DLD1 (cell line): Measurements from ENCODE around the gene CA9.

ENCODE experiments used
- in situ Hi-C: cut with HindIII; loops from 2 replicates; pipeline ENCODE4 v1.10.0; 2017; ENCODE audit warnings: low sequenced_read_pairs

Gene CA9

DNA sequence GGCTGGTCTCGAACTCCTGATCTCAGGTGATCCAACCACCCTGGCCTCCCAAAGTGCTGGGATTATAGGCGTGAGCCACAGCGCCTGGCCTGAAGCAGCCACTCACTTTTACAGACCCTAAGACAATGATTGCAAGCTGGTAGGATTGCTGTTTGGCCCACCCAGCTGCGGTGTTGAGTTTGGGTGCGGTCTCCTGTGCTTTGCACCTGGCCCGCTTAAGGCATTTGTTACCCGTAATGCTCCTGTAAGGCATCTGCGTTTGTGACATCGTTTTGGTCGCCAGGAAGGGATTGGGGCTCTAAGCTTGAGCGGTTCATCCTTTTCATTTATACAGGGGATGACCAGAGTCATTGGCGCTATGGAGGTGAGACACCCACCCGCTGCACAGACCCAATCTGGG, 1.5 kb downstream of the CA9 start:
- in situ Hi-C loops = no loop called here

DNA sequence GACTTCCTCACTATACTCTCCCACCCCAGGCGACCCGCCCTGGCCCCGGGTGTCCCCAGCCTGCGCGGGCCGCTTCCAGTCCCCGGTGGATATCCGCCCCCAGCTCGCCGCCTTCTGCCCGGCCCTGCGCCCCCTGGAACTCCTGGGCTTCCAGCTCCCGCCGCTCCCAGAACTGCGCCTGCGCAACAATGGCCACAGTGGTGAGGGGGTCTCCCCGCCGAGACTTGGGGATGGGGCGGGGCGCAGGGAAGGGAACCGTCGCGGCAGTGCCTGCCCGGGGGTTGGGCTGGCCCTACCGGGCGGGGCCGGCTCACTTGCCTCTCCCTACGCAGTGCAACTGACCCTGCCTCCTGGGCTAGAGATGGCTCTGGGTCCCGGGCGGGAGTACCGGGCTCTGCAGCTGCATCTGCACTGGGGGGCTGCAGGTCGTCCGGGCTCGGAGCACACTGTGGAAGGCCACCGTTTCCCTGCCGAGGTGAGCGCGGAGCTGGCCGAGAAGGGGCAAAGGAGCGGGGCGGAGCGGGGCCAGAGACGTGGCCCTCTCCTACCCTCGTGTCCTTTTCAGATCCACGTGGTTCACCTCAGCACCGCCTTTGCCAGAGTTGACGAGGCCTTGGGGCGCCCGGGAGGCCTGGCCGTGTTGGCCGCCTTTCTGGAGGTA, 2.1 kb downstream of the CA9 start:
- in situ Hi-C loops = no loop called here

DNA sequence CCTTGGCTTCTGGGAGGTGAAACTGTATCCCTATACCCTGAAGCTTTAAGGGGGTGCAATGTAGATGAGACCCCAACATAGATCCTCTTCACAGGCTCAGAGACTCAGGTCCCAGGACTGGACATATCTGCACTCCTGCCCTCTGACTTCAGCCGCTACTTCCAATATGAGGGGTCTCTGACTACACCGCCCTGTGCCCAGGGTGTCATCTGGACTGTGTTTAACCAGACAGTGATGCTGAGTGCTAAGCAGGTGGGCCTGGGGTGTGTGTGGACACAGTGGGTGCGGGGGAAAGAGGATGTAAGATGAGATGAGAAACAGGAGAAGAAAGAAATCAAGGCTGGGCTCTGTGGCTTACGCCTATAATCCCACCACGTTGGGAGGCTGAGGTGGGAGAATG, 5.4 kb downstream of the CA9 start:
- in situ Hi-C loops = no loop called here

DNA sequence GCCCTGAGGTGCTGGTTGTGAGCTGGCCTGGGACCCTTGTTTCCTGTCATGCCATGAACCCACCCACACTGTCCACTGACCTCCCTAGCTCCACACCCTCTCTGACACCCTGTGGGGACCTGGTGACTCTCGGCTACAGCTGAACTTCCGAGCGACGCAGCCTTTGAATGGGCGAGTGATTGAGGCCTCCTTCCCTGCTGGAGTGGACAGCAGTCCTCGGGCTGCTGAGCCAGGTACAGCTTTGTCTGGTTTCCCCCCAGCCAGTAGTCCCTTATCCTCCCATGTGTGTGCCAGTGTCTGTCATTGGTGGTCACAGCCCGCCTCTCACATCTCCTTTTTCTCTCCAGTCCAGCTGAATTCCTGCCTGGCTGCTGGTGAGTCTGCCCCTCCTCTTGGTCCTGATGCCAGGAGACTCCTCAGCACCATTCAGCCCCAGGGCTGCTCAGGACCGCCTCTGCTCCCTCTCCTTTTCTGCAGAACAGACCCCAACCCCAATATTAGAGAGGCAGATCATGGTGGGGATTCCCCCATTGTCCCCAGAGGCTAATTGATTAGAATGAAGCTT, 6.1 kb downstream of the CA9 start:
- in situ Hi-C loops = no loop called here

DNA sequence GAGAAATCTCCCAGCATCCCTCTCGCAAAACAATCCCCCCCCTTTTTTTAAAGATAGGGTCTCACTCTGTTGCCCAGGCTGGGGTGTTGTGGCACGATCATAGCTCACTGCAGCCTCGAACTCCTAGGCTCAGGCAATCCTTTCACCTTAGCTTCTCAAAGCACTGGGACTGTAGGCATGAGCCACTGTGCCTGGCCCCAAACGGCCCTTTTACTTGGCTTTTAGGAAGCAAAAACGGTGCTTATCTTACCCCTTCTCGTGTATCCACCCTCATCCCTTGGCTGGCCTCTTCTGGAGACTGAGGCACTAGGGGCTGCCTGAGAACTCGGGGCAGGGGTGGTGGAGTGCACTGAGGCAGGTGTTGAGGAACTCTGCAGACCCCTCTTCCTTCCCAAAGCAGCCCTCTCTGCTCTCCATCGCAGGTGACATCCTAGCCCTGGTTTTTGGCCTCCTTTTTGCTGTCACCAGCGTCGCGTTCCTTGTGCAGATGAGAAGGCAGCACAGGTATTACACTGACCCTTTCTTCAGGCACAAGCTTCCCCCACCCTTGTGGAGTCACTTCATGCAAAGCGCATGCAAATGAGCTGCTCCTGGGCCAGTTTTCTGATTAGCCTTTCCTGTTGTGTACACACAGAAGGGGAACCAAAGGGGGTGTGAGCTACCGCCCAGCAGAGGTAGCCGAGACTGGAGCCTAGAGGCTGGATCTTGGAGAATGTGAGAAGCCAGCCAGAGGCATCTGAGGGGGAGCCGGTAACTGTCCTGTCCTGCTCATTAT, 6.8 kb downstream of the CA9 start:
- in situ Hi-C loops = no loop called here

DNA sequence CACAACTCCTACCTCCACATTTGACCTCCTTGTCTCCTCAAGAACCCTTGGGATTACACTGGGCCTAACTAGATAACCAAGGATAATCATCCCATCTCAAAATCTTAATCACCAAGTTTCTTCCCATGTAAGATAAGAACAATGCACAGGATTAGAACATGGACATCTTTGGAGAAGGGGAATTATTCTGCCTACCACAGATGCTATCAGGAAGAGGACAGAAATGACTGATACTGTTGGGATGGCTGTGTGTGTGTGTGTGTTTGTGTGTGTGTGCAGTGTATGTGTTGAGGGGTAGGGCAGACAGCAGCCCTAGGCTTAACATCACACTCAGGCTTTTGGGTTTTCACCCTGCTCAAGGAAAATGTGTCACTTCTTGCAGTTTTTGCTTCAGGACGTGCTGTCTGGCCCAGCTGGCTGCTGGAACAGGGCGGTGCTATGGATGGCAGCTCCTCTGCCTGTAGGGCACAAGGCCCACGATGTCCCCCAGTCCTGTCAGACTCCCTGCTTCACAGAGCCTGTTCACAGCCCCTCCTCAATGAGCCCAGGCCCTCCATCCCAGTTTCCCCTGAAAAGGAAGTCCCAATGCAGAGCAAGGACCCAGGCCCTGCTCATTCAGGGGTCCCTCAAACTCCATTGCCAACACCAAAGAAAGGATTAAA, 7.7 kb downstream of the CA9 start:
- in situ Hi-C loops = no loop called here

DNA sequence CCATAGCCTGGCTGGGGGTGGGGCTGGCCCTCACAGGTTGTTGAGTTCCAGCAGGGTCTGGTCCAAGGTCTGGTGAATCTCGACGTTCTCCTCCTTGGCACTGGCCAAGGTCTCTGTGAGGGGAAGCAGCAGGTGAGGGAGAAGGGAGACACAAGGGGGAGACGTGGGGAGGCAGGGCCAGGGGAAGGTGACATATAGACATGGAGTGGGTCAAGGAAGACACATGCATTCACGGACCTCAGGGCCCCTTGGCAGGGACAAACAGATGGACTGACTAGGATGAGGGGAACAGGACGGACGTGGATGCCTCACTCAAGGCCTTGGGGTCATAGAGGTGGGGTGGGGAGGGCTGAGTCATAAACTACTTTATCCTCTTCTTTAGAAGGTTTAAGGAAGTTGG, 8.3 kb downstream of the CA9 start:
- in situ Hi-C loops = no loop called here

DNA sequence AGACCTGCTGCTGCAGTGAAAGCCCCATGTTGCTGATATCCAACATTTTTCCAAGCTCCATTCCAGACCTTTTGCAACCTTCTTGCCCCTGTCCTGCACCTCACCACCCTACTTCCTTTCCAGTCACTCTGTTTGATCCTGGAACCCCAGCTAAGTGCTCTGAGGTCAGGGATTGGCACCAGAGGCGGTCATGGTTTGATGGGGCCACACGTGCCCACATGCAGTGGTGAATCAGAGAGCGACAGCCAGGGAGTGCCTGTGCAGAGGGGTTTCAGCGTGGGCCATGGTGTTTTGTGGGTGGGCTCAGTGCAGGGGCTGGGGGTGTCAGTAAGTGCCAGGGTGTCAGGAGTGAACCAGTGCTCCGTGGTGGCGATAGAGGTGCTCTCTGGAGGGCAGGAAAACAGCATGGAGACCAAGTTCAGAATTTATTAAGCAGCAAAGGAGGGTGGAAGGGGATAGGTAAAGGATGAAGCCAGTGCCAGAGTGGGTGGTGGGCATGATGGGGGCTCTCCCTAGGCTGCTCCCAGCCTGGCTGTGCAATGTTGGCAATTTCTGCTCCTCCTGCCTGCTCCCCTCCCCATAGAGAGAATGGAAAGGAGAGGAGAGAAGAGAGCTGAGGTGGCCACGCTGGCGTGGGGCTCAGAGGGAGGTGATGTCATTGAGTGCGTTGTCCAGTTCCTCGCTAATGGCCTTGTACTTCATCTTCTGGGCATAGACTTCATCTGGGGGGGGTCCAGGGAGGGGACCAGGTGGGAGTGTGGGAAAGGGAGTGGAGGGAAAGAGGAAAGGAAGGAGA, 9.0 kb downstream of the CA9 start:
- in situ Hi-C loops = no loop called here

DNA sequence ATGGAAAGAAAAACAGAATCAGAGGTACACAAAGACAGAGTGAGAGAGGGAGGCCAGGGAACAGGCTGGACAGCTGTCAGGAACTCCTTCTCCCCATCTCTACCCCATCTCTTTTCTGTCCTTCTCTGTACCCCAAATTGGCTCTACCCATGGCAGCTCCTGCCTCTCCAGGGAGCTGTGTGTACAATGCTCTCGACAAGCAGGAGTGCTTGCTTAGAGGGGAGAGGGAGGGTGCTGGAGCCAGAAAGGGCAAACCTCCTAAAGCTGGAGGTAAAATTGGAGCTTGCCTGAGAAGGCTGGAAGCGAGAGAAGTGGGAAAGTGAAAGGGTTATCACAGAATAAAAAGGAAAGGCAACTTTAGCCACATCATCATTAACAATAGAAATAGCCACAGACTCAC, 9.6 kb downstream of the CA9 start:
- in situ Hi-C loops = no loop called here

DNA sequence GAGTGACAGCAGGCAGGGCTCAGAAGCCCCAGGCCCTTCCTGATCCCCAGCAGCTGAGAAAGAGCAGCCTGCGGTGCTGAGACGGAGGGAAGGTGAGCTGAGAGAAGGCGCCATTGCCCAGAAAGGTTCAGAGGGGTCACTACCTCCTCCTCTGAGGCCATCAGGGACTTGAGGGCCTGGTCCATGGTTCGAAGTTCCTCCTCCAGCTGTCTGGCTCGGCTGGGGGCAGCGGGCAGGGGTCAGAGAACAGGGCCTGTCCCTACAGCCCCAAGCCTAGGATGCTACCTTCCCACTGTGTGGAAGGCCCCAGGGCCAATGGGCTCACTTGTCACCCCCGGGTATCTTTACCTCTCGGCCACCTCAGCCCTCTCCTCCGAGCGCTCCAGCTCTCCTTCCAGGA, 11.2 kb downstream of the CA9 start:
- in situ Hi-C loops = no loop called here

DNA sequence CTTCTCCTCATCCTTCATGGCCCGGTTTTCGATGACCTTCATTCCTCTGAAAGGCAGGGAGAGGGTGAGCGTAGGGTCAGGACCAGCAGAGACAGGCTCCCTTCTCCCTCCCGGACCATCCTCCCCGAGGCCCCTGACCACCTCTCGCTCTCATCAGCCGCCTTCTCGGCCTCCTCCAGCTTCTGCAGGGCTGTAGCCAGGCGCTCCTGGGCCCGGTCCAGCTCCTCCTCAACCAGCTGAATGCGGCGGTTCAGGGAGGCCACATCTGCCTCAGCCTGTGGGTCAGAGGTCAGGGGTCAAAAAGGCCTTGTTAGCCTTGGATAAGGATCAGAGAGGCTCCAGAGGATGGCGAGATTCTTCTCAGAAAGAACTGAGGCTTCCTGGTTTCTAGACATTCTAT, 11.8 kb downstream of the CA9 start:
- in situ Hi-C loops = no loop called here

DNA sequence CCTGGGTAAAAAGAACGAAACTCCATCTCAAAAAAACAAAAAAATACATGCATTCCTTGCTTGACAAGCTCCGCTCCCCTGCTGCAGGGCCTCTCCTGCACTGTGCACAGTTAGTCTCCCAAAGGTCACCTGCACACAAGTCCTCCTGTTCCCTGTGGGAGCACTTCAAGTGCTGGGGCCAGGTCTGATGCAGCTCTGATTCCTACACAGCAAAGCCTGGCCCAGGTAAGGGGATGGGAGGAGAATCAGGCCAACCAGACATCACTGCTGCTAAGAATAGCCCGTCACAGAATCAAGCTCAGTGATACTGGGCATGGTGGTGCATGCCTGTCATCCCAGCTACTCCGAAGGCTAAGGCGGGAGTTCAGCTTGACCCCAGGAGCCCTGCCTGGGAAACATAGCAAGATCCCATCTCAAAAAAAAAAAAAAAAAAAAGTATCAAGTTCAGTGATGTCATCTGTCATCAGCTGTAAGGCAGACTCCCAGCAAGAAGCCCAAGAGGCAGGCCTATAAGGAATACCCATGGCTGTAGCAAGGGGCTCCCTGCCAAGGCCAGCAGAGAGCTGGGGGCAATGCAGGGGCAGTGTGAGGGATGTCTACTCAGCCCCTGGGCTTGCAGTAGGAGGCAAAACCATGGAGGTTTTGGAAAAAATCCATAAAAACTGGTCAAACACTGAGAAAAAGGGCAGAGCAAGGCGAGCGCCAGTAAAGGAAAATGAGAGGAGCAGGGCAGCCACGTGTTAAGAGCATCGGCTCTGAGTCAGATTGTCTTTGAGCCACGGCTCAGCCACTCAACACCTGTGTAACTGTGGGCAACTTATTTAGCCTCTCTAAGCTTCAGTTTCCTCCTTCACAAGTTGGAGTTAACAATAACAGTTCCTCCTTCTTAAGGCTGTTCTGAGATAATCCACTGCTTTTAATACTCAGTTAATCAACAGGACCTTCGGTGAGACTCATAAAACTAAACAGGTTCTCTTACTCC, 12.8 kb downstream of the CA9 start:
- in situ Hi-C loops = no loop called here

DNA sequence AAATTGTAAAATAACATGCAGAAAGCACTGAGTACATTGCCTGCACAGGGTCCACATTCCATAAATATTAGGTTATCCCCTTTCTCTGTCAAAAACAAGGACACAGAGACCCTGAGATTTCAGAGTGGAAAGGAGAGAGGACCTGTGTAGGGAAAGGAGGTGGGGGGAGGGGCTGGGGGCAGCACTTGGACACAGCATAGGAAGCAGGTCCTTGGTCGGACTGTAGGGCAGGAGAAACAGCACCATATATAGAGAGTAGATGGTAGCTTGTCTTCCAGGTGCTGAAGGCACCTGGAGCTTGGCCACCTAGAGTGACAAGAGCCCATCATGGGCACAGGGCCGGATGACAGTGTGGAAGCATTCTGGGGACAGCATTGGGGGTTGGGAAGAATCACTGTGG, 13.6 kb downstream of the CA9 start:
- in situ Hi-C loops = no loop called here

DNA sequence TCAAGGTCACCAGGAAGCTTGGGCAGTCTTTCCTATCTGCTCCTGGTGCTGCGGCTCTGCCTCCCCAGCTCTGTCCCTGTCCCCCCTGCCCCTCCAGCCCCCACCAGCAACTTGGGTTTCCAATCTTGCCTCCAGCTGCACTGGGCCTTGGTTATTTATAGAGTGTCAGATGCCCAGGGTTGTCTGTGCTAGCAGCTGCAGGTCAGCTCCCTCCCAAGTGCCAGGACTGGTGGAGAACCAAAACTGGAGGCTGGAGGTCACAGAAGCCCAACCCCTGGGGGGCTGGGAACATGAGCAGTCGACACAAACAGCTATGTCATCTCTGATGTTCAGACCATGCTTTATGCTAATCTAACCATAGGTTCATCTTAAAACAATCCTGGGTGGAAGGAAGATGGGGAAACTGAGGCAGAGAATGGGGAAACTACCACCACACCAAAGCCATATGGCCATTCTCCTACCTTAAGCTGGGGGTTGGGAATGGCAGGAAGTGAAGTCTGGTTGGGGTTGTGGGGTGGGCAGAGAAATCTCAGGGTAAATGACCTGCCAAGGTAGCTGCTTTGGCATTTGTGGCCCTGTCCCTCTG, 14.3 kb downstream of the CA9 start:
- in situ Hi-C loops = no loop called here

DNA sequence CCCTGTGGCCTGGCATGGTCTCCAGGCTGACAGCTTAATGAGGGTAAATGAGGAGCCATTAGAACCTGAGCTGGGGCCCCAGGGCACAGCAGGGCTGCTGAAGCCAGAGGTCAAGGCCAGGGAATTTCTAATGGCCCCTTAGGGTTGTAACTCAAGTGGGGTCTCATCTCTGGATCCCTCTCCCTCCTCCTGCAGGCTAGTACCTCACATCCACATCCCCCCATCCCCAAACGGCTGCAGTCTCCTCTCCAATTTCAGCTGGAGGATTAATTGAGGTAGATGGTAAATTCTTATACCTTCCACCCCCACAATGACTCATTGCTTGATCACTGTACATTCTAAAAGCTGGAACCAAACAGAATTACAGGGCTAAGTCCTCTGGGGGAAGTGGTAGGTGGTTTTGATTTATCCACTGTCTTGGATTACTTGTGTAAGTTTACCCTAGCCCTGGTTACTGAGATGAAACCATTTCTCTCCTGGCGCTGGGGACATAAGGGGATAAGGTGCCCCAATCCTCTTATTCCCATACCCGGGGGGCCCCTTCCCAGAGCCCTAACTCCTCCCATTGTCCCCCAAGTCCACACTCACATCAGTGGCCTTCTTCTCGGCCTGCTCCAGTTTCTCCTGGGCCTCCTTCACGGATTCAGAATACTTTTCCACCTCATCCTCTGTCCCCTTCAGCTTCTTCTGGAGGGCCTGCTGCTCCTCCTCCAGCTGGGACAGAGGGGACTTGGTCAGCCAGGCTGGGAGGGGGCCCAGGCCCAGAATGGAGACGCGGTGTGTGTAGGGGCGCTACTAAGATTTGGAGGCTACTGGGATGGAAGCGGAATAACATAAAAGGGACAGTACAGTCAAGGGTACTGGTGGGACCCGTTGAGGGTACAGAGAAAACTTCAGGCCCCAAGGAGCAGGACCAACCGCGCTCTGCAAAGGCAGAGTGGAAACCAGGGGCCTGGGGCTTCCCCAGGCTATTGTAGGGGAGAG, 15.1 kb downstream of the CA9 start:
- in situ Hi-C loops = no loop called here

DNA sequence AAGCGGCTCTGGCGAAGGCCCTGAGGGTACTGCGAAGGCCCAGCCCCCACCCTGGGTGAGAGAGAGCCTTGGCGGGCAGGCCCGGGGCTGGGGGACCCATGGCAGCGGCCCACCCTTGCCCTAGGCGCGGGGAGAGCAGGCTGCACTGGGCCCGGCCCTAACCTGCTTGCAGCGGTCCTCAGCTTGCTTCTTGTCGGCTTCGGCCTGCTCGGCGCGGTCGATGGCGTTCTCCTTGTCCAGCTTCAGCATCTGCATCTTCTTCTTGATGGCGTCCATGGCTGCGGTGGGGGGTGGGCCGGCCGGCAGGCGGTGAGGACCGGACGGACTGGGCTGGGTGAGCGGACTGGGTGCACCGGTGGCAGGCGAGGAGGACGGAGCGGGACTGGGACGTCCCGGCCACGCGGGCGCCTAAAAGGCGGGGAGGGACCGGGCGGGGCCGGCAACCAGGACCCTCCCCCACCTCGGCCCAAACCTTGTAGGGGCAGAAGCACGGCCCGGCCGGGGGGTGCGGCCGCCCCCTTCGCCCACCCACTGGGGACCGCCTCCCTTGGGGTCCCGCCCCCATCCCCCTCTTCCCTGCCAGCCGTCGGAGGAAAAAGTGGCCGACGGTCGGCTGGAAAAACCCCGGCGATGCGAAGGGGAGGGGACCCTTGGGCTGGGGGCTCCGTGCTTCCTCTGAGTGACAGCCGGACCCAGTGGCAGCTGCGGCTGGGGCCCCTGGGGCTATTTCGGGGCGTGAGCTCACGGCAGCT, 16.0 kb downstream of the CA9 start, which contains the start of gene TPM2:
Gene TPM2 (minus strand): TSS at position 384 of the 752 bp plus-strand sequence. CDS start 108 bp downstream, at position 276.
- in situ Hi-C loops = no loop called here

DNA sequence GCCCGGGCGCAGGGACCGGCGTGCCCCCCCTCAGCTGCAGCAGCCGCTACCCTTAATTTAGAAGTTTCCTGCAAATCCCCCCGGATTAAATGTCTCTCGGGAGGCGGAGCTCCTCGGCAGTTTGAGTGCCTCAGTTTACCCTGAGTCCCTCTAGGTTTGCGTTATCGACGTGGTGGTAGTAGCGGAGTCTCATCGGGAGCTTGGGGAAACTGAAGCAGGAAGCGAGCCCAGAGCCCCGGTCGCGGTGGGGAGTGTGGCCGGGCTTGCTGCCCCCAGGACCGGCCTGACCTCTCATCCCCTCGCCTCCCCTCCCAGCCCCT, 16.5 kb downstream of the CA9 start:
- in situ Hi-C loops = no loop called here
